ACHN (cell line): ENCODE results near the gene SF3B1.
"Not testable (repeated sequence)": the region's sequence is repeated elsewhere in the genome, so short reads cannot be mapped to it uniquely, and the experiment has no call there.

Experiments used
- DNase-seq: peaks from one replicate; pipeline ENCODE4 v3.0.0-alpha.2; 2015
- in situ Hi-C: cut with HindIII; loops from 2 replicates; pipeline ENCODE4 v1.10.0; 2017; ENCODE audit warnings: low sequenced_read_pairs, low pct_ligation_motif_present, low pct_unique_long_range_greater_than_20kb

Gene SF3B1

DNA sequence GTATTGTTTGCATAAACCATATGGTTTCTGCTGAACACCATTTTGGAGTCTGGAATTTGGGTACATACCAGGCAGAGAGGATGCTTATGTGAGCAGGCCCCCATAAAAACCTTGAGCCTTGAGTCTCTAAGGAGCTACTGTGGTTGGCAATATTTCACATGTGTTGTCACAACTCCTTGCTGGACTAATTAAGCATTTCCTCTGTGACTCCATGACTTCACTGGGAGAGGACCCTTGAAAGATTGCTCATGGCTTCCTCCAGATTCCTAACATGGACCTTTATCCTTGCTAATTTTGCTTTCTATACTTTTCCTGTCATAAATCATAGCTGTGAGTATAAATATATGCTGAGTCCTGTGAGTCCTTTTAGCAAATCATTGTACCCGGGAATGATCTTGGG is 10.9 kb upstream of the SF3B1 start:
- in situ Hi-C loops = no loop called here
- no peak for DNase-seq

DNA sequence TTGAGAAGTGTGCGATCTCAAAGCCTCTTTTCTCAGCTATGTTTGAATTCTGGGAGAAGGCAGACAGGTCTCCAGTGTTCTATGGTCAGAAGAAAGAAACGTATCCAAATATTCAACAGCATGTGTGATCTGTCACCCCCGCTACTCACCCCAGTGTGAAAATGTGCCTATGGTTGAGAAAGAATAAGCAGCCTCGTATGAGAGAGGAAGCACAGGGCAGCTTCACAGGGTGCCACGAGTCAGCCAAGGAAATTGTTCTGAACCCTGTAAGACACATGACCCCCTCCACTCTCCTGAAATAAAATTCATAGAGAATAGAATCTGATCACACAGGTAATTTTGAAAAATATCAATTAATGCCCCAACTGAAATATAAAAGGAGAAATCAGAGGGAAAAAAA is 8.0 kb upstream of the SF3B1 start:
- in situ Hi-C loops = no loop called here
- no peak for DNase-seq

DNA sequence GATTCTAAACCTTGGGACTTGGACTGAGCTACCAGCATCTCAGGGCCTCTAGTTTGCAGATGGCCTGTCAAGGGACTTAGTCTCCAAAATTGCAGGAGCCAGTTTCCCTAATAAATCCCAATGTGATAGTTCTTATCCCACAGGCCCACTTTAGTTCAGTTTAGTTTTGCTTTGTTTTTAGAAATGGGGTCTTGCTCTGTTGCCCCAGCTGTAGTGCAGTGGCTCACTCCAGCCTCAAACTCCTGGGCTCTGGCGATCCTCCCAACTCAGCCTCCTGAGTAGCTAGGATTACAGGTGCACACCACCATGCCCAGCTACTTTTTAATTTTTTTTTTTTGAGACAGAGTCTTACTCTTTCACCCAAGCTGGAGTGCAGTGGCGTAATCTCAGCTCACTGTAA is 2.6 kb upstream of the SF3B1 start:
- in situ Hi-C loops = no loop called here
- no peak for DNase-seq

DNA sequence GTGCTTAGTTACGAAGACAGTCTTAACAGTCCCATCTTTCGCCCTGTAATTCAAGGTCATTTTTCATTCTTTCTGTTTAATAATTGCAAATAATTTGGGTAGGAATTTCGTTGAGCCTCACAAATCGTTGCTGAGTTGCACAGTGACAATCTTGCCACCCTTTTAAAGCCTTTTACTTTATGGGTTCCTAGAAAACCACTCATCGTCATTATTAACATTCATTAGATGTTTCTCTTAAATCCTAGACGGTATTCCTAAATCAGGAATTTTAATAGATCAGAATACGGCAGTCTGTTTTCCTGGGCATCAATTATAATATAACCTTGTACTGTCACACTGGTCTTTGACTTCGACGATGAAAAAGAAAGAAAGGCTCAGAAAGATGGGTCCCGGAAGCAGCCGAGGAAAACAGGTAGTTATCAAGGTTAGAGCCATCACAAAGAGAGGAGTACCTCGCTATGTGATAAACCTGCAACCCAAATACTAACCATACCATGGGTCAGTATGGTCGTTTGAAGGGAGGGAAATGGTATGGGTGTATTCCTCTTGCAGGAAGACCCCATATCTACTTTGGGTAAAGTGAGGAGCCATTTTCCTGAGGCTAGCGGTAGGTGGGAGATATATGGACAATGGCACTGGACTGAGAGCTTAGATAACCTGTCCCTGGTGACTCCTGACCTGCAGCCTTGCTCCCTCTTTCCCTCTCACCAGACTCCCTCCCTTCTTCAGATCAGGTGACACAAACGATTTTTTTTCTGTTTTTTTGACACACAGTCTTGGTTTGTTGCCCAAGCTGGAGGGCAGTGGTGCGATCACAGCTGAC is 981 bp upstream of the SF3B1 start:
- no peak for DNase-seq
- in situ Hi-C loops = no loop called here

DNA sequence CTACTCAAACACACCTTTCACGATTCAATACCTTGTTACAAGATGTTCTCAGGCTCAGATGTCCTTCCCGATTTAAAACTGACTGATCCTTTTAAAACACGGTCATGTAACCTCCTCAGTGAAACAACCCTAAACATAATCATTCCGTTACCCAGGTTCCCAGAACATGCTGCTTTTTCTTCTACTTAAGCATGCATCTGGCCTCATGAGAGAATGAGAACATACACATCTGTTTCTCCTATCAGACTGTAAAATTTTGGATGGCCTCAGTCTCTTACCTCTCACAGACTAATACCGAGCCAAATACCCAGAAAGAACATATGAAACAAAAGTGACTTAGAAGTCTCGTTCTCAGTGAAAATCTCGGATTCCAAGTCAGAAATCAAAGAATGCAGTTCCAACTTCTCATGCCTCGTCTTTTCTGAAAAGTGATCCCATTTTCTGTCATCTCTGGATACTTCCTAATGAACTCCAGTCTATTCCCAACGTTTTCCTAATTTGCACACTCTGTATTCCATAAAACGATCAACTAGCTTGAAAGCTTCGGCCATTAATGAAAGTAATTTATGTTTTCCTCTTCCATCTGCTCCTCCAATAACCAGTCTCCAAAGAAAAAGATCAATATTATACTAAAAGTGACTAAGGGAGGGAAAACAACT is 919 bp downstream of the SF3B1 start:
- peak; percentile 26 for DNase-seq
- in situ Hi-C loops = no loop called here

DNA sequence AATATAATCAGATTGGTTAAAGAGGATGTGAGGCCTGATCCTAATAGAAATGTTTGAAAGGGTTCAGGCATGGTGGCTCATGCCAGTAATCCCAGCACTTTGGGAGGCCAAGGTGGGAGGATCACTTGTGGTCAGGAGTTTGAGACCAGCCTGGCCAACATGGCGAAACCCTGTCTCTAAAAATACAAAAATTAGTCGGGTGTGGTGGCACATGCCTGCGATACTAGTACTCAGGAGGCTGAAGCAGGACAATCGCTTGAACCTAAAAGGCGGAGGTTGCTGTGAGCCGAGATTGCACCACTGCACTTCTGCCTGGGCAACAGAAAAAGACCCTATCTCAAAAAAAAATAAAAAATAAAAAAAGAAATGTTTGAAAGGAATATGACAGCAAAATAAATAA is 2.3 kb downstream of the SF3B1 start:
- DNase-seq = not testable (repeated sequence)

DNA sequence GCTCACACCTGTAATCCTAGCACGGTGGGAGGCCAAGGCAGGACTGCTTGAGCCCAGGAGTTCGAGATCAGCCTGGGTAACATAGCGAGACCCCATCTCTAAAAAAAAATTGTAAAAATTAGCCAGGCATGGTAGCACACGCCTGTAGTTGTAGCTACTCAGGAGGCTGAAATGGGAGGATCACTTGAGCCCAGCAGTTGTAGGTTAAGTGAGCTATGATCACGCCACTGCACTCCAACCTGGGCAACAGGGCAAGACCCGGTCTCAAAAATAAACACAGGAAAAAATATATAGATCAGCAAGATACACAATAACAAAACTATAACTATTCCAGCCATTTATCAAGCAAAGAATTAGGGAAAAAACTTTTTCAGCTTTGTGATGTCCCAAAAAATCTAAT is 3.0 kb downstream of the SF3B1 start:
- in situ Hi-C loops = no loop called here

More for the DNA sequence above, 2.3 kb downstream of the SF3B1 start:
- in situ Hi-C loops = not testable (repeated sequence)

DNA sequence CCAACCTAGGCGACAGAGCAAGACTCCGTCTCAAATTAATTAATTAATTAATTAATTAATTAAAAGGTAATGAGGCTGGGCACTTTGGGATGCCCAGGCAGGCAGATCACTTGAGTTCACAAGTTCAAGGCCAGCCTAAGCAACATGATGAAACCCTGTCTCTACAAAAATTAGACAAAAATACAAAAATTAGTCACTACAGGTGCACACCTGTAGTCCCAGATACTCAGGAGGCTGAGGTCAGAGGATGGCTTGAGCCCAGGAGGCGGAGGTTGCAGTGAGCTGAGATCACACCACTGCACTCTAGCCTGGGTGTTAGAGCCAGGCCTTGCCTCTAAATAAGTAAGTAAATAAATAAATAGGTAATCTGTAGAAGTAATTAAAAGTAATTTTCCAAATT is 6.8 kb downstream of the SF3B1 start:
- DNase-seq = no peak
- in situ Hi-C loops = no loop called here

More for the DNA sequence above, 3.0 kb downstream of the SF3B1 start:
- no peak for DNase-seq

DNA sequence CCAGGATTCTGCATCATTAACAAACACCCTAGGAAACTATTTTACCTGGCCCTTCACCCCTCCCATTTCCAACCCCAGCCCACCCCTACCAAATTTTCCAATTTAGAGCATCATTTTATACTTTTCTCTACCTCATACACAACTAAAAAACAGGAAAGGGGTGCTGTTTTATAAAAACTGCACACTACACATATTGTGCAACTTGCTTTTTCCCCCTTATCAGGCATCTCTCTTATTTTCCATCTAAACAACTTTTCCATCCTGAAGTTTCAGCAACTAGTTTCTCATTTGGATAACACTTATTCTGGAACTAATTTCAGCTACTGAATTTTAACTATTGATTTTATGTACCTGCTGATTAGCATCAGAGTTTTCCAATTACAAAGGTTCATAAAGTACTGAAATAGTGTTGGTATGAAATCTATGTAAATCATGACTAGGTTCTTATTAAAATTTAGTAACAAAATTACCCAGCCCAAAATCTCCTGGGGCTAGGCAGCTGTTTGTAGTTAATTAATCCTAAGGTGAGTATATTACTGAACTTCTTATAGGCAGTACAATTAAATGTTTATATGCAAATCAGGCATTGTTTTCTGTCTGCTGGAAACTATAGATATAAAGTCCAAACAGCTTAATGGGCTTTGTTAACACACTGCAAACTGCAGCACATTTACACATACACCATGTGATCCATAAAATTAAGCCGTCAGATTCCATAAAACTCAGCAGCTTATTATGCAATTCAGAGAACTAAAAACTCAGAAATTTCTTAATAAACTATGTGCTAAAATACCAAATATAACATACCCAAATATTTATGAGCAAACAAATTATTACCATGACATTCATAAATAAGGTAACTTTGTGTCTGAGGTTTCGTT is 7.9 kb downstream of the SF3B1 start:
- DNase-seq = no peak
- in situ Hi-C loops = no loop called here

DNA sequence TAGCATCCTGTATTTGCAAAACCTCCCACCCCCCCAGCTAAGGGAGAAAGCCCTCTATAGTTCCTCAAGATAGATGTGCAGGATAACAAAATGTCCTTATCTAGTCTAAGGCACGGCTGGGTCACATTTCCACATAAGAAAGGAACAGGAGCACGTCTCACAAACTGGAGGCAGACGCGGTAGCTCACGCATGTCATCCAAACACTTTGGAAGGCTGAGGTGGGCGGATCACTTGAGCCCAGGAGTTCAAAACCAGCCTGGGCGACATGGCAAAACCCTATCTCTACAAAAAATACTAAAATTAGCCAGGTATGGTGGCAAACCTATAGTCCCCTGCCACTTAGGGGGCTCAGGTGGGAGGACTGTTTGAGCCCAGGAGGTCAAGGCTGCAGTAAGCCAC is 9.3 kb downstream of the SF3B1 start:
- in situ Hi-C loops = no loop called here
- DNase-seq = no peak

DNA sequence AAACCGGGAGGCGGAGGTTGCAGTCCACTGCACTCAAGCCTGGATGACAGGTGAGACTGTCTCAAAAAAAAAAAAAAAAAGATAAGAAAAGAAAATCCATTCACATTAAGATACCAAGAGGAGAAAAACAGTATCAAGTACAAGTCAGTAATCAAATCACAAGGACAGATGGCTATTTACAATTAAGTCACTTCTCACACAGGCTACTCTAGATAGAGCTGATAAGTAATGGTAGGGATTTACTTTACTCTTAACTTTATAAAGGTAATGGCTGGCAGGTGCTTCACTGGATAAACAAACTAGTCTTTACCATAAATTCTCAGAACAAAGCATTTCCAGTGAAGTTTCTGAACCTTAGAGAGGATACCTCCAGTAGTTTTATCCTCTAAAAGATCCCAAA is 11.5 kb downstream of the SF3B1 start:
- no peak for DNase-seq
- in situ Hi-C loops = no loop called here

DNA sequence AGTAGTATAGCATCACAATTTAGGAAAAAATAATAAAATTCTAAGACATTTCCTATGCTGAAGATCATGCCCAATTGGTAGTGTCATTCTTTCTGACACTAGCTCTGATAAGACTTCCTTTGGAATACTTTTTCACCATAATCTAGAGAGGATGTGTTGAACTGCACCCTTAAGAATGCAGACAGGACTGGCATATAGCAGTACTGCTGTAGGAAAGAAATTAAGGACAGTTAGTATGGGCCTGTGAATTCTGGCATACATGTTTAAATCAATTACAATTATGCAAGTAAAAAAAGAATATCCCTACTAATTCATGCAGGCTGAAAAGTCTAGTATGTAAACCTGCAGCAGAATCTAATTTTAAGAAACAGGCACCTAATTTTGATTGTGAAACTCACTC is 15.4 kb downstream of the SF3B1 start:
- in situ Hi-C loops = no loop called here
- DNase-seq = no peak

DNA sequence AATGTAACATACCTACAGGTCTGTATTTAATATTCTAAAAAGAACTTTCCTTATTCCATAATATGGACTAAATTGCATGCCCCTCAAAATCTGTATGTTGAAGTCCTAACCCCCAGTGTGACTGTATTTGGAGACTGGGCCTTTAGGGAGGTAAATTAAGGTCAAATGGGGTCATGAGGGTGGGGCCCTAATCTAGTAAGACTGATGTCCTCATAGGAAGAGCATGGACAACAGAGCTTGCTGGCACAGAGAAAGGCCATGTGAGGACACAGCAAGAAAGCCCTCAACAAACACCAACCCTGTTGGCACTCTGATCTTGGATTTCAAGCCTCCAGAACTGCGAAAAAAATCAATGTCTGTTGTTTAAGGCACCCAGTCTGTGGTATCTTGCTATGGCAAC is 18.6 kb downstream of the SF3B1 start:
- in situ Hi-C loops = no loop called here
- DNase-seq = no peak

DNA sequence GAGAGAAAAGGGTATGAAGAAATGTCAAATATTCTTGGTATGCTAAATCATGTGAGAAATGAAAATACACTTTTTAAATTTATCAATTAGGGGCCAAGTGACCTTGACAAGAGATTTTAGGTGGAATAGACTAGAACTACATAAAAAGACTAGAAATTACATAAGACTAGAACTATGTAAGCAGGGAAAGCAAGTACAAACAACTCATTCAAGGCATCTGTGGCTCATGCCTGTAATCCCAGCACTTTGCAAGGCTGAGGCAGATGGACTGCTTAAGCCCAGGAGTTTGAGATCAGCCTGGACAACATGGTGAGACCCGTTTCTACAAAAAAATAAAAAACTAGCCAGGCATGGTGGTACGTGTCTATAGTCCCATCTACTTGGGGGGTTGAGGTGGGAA is 20.3 kb downstream of the SF3B1 start:
- no peak for DNase-seq
- in situ Hi-C loops = no loop called here

DNA sequence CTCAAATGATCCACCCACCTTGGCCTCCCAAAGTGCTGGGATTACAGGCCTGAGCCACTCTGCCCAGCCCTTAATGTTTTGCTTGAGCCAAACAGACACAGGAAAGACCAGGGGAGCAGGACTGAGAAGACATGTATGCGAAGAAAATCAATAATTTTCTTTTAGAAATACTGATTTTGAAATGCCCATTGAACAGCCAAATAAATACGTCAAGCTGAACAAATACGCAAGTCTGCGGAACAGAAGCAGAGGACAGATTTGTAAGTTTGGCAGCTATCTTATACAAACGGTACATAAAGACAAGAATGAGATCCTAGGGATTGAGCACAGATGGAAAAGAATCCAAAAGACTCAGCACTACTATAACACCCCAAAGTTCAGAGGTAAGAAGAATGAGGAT is 20.8 kb downstream of the SF3B1 start:
- no peak for DNase-seq
- in situ Hi-C loops = no loop called here

DNA sequence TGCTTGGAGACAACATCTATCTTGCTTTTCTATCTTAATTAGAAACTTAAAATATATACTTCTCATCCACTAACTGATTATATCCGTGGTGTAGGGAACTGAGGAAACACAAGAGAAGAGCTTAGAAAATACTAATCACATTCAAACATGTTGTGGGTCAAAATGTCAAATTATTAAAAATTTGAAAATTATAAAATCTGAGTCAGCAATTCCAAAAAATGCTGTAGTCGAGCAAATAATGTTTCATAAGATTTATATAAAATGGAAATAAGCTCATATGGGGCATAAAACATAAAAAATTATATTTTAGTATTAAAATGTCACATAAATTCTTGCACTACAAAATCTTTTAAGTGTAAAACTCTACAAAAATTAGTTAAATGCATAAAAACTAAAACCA is 29.2 kb downstream of the SF3B1 start:
- in situ Hi-C loops = no loop called here
- no peak for DNase-seq

DNA sequence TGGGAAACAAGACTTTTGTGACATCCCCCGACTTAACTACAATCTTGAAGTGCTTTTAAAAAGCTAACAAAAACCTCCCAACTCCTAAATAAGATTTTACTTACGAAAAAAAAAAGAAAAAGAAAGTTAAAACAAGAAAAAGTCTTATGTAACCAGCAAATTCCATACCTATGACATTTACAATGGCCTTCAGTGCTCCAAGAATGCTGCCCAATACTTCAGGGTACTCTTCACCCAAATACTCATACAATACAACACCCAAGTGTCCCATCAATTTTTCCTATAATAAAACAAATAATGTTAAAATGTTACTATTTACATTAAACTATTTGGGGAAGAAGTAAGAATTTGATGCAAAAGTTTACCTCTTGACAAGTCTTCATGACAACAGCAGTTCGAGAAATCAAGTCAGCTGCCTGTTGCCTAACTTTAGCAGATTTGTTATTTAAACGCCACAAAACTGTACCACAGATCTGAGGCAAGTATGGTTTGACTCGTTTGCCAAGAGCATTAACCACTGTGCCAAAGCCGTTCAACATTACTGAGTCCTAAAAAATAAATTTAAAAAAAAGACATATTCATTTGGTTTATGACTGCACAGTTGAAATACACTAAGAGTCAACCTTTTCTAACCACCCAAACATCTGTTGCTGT is 34.8 kb downstream of the SF3B1 start:
- no peak for DNase-seq
- in situ Hi-C loops = no loop called here

DNA sequence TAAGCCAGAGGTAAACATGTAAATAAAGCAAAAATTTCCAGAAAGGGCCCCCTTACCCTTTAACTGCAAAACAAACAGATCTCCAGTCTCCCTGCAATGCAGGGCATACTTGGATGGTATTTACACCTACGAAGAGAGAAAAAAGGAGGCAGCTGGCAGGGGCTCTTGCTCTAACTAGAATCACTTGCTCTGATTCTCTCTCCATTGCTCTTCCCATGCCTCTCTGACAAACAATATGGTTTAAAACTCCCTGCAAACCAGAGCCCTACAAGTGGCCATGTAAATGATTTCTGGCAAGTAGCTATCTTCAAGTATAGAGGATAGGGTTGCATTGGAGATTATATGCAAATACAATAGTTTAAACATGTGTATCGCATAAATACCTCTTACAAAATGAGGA is 35.9 kb downstream of the SF3B1 start:
- no peak for DNase-seq
- in situ Hi-C loops = no loop called here

DNA sequence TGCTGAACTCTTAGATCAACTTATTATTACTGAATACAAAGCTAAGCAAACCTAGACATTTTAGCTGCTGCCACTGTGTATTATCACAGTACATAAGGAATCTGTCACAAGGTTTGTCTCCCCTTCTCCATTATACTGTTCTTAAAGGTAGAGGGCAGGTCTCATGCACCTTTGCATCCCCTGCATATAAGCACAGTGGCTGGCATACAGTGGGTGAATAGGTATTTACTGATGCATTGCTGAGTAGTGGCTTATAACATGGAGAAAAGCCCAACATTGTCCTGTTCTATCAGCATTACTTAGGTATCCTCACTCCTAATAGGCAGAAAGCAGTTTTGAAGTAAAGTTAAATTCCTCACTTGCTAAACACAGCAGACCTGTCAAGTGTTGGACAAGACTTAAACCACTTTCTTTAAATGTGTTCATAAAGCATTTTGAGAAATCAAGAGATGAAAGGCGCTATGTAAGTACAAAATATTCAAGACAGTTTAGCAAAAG is 43.6 kb downstream of the SF3B1 start:
- no peak for DNase-seq
- in situ Hi-C loops = no loop called here
